Adrenal gland (tissue), 5 donors: Measurements from ENCODE around the gene GOLT1A.

Experiments
- POLR2A ChIP-seq, 2 donors: fragments of 450-650 bp; IDR thresholded peaks; one replicate each; pipeline ENCODE4 v1.6.1; 2017; ENCODE audit warnings: antibody characterized with exemption in 2 of 2, mild to moderate bottlenecking in 2 of 2, moderate library complexity in 1 of 2
- TF ChIP-seq, protein P1 (sequence below), 6 experiments: fragments of 450-650 bp in 4 of 6; fragments of 200-600 bp in 2 of 6; sonication (generic) in 1 of 6; IDR thresholded peaks; 1 replicate in 5 of 6; 2 replicates in 1 of 6; pipeline versions ENCODE4 v1.5.1 to v1.8.0; 2016 to 2021; ENCODE audit warnings: antibody characterized with exemption in 6 of 6, mild to moderate bottlenecking in 2 of 6, moderate library complexity in 1 of 6
- donor health status: DM: no; HTN: no; CAD: no.

DNA sequence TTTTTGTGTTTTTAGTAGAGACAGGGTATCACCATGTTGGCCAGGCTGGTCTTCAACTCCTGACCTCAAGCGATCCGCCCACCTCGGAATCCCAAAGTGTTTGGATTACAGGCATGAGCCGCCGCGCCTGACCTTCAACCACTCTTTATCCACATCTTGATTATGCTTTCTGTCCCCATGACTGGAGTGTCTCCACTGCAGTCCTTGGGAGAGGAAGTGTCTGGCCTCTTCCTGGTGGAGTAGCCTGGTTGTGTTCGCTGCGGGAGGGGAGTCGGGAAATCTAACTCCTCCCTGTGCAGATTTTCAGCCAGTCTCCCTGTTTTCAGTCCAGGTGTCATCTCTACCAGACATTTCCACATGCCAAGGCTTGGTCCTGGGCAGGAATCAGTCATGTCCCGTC is 27.2 kb downstream of the GOLT1A start:
- TF ChIP-seq, protein P1, sequence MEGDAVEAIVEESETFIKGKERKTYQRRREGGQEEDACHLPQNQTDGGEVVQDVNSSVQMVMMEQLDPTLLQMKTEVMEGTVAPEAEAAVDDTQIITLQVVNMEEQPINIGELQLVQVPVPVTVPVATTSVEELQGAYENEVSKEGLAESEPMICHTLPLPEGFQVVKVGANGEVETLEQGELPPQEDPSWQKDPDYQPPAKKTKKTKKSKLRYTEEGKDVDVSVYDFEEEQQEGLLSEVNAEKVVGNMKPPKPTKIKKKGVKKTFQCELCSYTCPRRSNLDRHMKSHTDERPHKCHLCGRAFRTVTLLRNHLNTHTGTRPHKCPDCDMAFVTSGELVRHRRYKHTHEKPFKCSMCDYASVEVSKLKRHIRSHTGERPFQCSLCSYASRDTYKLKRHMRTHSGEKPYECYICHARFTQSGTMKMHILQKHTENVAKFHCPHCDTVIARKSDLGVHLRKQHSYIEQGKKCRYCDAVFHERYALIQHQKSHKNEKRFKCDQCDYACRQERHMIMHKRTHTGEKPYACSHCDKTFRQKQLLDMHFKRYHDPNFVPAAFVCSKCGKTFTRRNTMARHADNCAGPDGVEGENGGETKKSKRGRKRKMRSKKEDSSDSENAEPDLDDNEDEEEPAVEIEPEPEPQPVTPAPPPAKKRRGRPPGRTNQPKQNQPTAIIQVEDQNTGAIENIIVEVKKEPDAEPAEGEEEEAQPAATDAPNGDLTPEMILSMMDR (IDR thresholded peaks at IDR 0.05), result no peak
- TF ChIP-seq POLR2A (IDR thresholded peaks at IDR 0.05), result no peak
